GM12865 (cell line): ENCODE measurements around the gene CLIC5.

Experiments
- DNase-seq: peaks from one replicate; pipeline ENCODE4 v3.0.0; 2010; ENCODE audit warnings: low read depth
- H3K4me3 ChIP-seq: 2 replicates; pipeline ENCODE4 v1.5.1; 2011; ENCODE audit warnings: mild to moderate bottlenecking, low read depth, low read length, control low read depth
- CTCF ChIP-seq: IDR thresholded peaks from 2 replicates; pipeline ENCODE4 v1.5.1; 2011; ENCODE audit warnings: low read length, control low read depth, low read depth, inconsistent platforms; ENCODE audit not compliant: insufficient read depth; ENCODE audit errors: missing control alignments

The CLIC5 gene

DNA sequence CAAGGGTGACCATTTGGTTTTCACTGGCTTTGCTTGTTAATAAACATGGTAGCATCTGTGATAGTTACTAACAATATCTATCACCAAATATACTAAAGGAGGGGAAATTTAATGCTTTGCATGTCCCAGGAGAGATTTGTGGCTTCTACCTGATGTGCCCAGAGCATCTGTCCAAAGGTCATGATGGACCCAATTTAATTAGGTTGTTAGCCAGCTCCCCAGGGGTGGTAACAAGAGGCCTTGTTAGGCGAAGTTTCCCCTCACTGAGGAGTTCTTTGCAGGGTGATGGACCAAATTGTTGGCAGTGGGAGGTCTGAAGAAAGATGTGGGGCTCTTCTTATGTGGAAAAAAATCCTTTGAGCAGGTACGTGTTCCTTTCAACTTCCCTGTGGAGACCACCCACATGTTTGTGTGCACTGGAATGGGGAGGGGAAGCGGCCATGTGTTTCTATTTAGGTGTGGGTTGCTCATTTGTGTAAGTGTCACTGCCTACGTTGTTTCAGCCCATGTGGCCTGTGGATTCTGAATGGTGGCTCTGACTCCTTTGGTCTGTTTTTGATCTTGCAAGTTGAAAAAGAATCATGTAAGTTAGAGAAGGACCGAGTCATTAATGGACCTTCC, 137.6 kb downstream of the CLIC5 start:
- no peak for TF ChIP-seq CTCF
- no peak overlapping the region for H3K4me3 ChIP-seq
- DNase-seq = no peak

- no peak overlapping the region for H3K4me3 ChIP-seq
- DNase-seq = no peak
- no peak for TF ChIP-seq CTCF
These were observed 142.8 kb downstream of the CLIC5 start for GRCh38 chr6:45872827-45873365.

GRCh38 chr6:45870531-45870930, 145.1 kb downstream of the CLIC5 start:
- no peak for TF ChIP-seq CTCF
- no peak overlapping the region for H3K4me3 ChIP-seq
- DNase-seq = no peak

- TF ChIP-seq CTCF = no peak
- H3K4me3 ChIP-seq = no peak overlapping the region
- DNase-seq = no peak
These were observed 151.0 kb downstream of the CLIC5 start for GRCh38 chr6:45864651-45865050.

- H3K4me3 ChIP-seq = no peak overlapping the region
- TF ChIP-seq CTCF = no peak
- no peak for DNase-seq
These were observed 157.0 kb downstream of the CLIC5 start for GRCh38 chr6:45858691-45859090.

- no peak for TF ChIP-seq CTCF
- no peak overlapping the region for H3K4me3 ChIP-seq
- DNase-seq = no peak
These were observed 157.8 kb downstream of the CLIC5 start for GRCh38 chr6:45857827-45858226.
